Medulla oblongata (tissue), 1 donor: Measurements from ENCODE around the gene ANKRD28.
"Not testable (repeated sequence)": the region's sequence is repeated elsewhere in the genome, so short reads cannot be mapped to it uniquely, and the experiment has no call there.

ENCODE experiments used
- DNase-seq: peaks from one replicate; pipeline ENCODE4 v3.0.0-alpha.2; 2015; ENCODE audit errors: extremely low spot score

Gene ANKRD28

DNA sequence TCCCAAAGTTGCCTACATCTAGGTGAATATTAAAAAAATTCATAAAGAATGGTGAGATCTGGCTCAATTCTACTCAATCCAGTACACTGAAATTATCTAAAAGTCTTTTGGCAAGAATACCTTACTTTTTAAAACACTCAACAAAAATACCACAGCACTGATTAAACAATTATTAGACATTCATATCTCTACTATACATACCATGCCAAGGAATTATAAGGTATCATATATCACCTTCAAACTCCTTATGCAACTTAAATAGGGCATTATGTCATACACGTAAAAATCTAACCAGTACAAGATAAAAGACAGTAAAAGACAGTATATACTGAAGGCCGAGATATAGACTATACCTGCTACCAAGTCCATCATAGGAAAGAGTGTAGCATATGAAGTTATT, 6.1 kb upstream of the ANKRD28 start:
- no peak for DNase-seq

DNA sequence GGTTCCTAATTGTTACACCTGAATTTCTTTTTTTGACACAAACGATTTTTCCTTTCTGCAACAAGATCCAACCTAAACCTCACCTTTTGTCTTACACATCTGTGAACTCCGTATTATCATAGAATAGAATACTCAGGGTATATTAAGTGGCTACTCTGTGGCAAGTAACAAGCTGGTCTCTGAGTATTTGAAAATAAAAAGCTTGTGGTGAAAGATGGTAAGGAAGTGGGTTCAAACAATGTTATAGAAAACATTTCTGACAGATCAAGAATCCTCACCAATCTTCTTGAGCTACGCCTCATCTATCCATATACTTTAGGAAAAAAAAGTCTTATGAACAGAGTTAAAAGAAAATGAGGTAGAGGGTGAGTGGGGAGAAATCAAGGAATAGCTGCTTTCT, 3.5 kb upstream of the ANKRD28 start:
- no peak for DNase-seq

DNA sequence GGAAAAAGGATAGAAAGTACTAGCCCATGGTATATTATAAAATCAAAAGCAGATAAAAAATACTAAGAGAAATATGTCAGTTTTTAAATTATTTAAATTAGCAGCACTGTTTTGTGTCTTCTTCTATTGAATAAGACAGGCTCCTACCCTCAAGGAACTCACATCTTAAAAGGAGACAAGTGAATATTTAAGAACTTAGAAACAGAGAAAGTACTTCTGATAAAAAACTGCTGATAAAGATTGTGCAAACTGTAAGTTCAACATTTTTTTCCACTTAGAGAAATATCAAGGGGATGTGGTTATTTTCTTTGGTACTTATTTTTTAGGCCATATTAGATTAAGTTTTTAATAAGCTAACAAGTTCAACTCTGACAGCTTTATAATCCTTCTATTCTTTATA, 3.0 kb upstream of the ANKRD28 start:
- DNase-seq, result no peak

DNA sequence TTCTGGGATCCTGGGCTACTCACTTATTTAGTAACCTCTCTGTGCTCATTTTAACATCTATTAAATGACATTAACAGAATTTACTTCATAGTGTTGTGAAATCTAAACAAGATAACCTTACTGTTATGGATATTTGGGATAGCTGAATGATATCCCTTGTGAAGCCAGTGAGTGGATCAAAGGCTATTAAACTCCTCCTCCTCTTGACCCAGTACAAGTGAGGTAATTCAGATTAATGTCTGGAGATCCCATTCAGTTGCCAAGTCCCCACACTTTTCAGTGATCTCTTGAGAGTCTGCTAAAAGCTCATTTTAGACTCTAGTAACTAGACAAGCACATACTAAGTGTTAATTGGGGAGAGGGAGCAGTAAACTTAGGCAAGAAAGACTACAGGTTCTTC, 2.5 kb upstream of the ANKRD28 start:
- no peak for DNase-seq

DNA sequence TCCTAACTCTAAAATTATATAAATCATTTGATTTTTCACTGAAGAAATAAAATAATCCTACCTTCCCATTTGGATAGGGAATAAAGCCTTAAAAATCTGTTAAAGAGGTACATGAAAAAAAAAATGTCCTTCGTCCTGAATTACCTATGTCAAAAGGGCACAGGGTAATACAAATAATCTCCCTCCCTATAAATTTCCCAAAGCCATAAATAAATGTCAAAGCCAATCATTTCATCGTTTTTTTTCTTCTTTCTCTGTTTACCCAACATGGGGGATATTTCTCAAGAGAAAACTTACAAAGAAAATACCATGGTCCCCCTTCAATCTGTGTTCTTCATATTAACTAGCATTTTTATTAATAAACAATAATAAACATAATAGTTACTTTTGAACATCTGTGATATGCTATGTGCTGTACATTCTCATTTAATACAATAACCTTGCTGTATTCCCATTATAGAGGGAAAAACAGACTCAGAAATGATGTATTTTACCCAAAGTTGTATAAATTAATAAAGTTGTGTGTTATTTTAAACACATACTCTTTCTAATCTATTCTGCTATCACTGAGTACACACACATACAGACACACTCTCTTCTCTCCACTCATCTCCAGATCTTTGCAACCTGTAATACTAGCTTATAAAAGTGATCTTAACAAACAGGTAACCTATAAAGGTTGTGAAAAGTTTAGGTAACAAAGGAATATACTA, 910 bp upstream of the ANKRD28 start:
- no peak for DNase-seq

DNA sequence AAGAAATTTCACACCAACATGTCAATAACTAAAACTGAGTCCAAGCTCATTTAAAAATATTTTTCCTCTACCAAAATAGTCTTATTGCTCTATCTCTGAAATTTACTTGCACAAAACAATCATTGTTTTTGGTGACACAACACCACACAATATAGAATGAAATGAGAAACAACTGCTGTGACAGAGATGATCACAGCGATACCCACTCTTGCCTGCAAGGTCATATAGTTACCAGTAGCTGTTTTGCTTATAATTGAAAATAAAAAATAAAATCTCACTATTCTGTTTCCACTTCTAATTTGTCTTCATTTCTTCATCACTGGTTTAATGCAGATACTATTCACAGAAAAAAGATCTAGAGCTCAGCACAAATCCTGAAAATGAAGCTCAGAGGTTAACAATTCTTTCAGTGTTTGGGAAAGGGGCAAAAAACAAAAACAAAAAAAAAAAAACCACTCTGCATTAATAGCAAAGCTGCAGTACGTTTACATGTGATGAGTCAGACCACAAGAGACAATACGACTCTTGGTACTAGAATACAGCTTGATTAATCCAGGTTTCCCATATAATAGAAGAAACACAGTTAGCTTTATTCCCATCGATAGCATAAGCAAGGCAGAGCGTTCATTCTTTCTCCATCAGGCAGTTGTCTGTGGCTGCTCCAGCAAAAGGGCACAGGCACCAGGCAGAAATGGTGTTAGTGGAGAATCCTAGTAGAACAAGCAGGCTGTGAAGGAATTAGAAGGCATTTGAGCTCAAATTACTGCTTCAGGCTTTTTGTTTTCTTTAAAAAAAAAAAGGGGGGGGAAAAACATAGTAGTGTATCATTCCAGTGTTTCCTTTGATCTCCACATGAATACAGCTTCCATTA, 773 bp downstream of the ANKRD28 start:
- DNase-seq, result peak; percentile 74

DNA sequence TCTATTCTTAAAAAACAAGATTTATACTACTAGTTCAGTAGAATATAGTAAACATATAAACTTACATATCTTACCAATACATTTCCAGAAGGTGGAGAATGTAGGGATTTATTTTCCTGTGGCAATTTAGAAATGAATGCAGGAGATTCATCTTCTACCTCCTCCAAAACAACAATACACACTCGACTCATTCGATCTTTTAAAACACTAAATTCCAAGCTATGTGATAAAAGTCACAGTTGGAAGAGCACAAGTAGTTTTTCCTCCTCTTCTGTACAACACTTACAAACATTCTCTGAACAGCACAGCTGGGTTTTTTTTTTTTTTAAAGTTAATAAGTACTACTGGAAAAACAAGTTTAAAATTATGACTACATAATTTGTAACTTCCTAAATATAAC, 1.4 kb downstream of the ANKRD28 start:
- DNase-seq, result peak; percentile 56

DNA sequence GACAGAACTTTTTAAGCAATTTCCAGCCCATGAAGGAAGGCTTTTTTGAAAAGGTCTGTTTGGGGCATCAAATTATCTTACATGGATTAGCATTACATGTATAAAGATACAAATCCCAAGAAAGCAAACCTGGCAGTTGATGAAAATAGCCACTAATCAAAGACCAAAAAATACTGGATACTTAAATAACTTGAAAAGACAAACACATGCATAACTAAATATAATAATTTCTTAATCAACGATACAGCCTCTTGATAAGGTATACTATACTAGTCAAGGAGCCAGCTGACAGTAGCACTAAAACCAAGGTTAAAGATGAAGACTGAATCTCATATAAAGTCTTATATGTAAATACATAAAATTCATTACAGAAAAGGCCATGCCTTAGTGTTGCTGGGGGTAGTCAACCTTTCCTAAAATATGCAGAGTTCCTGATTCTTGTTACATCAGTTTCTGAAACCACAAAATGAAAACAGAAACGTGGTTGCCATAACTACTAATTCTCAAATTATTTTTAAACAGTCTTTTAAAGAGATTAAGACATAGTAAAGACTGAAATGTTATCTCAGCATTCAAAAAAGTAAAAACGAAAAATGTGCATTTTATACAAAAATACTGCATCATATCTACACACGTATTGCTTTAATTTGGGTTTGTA, 2.0 kb downstream of the ANKRD28 start:
- peak; percentile 54 for DNase-seq

DNA sequence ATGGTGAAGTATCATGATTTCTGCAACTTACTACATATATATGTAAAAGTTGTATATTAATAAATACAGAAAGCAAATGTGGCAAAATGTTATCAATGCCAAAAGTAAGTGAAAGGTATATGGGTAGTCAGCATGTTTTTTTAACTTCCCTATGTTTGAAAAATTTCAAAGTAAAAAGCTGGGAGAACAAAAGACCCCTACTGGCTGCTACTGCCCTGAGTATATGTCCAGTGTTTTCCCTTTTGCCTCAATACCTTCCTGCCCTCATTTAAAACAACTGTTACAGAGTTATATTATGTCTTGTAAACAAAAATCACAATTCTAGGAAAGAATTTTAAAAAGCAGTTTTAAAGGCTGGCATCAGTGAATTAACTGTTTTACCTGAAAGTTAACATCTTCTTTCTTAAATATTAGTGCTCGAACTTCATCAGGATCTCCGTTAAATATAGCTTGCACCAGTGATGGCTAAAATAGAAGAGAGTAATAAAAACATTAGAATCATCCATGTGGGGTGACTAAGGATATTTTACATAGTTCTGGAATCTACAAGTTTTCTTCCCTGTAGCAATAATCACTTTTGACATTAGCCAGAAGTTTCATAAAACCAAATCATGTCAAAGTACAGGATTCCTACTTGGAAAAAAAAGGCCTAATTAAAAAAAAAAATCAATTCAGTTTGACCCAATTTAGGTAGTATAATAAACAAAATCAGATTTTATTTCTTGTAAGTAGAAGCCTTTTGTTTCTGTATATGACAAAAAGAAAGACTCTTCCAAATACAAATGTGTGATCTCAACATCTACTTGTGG, 2.7 kb downstream of the ANKRD28 start:
- peak; percentile 35 for DNase-seq

DNA sequence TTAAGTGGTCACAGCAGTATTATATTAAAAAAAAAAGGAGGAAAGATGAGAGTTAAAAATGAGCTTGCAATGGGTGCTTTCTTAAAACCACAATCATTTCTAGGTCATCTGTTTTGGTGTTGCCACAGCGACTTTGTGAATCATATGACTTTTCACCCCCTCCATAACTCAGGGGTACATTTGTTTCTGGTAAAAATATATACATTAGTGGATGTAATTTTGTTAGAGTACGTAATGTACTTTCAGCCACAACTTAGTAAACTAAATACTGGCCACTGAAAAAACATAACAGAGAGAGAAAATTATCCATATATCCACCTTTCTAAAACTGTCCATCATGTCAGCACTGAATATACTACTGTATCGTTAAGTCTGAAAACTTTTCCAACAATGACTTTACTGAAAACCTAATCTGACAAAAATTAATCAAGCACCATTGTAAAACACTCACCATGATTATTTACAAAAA, 3.4 kb downstream of the ANKRD28 start:
- DNase-seq, result no peak

DNA sequence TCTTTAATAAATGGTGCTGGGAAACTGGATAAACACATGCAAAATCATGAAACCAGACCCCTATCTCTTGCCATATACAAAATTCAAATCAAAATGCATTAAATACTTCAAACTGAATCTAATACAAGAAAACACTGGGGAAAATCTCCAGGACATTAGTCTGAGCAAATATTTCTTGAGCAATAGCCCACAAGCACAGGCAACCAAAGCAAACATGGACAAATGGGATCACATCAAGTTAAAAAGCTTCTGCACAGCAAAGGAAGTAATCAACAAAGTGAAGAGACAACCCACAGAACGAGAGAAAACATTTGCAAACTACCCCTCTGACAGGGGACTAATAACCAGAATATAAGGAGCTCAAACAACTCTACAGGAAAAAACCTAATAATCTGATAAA, 6.3 kb downstream of the ANKRD28 start:
- no peak for DNase-seq

DNA sequence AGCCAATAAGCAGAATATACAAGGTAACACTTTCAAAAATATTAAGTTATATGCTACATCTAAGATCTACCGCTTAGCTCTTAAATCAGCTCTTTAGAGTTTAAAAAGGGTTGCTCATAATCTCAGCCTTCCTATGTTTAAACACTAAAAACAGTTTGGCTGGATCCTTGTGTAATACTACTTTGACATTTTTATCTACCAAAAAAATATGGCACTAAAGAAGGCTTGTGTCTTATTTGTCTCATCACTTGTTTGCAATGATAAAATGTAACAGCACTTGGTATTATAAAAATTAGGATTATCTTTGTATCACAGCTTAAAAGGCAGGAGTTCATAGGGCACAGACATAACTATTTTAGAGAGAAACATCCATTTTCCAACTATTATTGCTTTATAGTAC, 9.8 kb downstream of the ANKRD28 start:
- no peak for DNase-seq

DNA sequence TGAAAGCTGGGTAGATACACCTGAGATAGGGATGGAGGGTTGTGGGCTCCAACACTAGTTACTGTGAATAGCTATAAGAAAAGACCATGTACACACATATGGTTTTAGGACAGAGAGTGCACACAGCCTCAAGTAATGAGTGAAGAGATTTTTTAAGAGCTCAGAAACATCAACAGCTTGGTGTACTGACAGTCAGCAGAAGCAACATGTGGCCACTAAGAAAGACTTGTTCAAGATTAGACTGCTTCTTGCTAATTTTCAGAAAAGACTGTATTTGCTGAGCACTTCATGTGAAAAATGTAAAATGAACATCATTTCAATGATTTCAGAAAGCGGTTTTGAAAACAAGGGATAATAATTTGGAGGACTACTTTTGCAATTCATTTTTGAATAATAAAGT, 10.3 kb downstream of the ANKRD28 start:
- DNase-seq, result no peak

DNA sequence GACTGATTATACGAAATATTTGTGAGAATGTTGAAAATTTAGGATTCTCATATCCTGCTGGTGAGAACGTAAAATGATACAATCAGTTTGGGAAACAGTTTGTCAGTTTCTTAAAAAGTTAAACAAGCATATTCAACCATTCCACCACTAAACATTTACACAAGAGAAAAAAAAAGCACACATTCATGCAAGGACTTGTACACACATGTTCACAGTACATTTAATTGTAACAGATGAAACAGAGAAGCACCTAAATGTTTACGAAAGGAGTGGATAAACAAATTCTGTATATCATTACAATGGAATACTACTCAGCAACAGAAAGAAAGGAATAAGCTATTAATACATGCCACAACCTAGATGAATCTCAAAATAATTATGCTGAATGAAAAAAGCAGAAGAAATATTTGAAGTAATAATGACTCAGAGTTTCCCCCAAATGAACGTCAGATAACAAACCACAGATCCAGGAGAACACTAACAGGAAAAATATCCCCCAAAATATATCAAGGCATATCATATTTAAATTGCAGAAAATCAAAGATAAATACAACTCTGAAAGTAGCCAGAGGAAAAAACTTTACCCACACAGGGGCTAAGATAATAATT, 14.3 kb downstream of the ANKRD28 start:
- DNase-seq, result no peak

DNA sequence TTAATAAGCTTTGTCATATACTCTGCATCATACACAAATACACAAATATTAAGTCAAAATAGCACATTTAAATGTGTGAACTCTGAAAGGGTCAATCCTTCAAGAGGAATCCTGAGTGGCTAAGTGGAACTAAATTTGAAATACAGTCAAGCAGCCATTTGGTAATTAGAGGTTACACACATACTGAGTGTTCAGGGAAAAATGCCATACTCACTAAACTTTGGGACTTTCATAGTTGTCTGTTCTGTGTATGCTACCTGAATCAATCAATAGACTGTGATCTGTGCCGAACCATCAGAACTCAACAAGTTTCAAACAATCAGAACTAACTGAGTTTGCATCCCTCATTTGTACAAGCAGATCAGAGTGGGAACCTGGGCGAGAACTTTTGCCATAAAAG, 15.3 kb downstream of the ANKRD28 start:
- no peak for DNase-seq

DNA sequence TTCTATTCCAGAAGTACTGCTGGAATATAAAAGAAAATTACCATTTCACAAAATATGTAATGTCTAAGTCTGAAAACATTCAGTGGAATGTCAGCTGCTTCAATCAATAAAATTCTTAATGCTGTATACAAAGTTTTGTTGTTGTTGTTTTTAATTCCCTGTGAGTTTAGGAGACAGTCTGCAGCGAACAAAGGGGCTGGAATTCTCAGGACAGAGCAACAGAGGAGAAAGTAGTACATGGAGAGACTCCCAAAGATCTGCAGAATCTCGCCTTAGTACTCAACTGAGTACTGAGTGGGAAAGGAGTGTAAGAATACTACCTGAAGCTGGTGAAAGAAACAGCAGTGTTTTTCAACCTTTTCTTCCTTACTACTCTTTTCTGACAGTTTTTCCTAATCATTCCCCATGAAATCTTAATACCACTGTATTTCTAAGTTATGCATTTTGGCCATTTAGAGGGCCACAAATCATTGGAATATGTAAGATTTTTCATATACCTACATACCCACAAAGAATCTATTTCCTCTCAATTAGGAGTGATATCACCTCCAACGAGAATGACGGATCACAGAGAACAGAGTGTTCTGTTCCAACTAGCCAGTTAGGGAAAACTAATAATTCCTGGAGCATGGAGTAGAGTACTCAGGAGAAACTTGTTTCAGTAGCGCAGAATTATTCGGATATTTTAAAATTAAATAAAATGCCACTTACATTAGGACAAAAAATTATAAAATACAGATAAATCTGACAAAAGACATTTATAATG, 16.0 kb downstream of the ANKRD28 start:
- peak; percentile 40 for DNase-seq

DNA sequence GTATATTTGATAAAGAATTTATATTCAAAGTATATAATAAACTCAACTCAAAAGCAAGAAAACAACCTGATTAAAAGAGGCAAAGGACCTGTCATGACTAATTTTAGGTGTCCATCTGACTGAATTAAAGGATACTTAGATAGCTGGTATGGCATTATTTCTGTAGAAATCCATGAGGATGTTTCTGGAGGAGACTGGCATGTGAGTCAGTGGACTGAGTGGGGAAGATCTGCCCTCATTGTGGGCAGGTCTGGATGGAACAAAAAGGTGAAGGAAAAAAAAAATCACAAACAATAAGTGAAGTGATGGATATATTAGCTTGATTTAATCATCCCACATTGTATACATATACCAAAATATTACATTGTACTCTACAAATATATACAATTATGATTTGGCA, 16.6 kb downstream of the ANKRD28 start:
- no peak for DNase-seq

DNA sequence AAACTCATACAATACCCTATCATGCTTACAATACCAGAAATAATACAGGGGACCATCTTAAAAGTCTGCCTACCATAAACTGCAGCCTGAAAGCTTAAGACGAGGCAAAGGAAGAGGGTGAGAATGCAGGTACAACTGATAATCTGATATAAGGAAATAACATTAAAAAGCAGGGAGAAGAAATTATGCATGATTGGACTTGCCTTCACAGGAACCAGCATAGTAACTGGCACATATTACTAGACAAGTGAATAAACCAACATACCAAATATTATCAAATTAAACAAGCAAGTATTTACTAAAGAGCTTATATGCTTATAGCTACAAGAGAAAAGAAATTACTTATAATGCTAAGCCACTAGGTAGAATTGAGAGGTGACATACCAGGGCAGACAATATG, 18.7 kb downstream of the ANKRD28 start:
- no peak for DNase-seq

DNA sequence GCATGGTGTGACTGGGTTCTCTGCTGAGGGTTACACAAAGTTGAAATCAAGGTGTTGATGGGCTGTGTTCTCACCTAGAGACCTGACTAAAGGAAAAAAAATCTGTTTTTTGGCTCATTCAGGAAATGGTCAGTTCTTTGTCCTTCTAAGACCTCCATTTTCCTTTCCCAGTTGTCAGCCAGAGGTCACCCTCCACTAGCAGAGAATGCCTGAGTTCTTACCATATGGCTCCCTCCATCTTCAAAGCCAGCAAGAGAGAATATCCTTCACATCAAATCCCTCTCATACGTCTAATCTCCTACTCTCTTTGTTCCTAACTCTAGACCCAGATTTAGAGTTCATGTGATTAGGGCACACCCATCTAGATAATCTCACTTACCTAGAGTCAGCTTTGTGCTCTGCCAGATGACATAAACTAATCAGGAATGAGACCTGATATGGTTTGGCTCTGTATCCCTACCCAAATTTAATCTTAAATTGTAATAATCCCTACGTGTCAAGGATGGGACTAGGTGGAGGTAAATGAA, 19.4 kb downstream of the ANKRD28 start:
- no peak for DNase-seq

DNA sequence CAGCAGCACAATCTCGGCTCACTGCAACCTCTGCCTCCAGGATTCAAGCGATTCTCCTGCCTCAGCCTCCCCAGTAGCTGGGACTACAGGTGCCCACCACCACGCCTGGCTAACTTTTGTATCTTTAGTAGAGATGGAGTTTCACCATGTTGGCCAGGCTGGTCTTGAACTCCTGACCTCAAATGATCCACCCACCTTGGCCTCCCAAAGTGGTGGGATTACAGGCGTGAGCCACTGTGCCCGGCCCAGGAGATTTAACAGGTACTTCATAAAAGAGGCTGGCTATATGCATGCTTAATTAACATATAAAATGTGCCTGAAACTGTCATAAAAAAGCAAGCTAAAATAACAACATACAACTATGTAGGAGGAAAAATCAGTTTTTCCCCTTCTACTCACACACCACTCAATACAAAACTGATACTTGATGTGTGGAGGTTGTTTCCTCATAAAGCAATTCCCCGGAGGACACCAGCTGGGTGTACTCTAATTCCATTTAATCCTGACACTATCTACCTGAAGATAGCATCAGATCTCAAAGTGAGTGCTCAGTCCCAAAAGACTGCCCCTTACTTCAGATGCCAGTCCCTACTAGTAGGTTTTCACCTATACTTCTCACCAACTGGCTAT, 22.7 kb downstream of the ANKRD28 start:
- not testable (repeated sequence) for DNase-seq
